GM12878 (cell line): ENCODE data around the gene LIG3. TPM values are rescaled to one million over a fixed set of nuclear protein-coding genes. Genes with fewer than 3 reads are reported as not detected.
A peak's percentile ranks its signal among the peaks of the same experiment; 100 is the strongest.

Source experiments
- BACH1 ChIP-seq: fragments of 450-650 bp; IDR thresholded peaks from 2 replicates; pipeline ENCODE4 v1.6.1; 2017; ENCODE audit warnings: mild to moderate bottlenecking, borderline replicate concordance
- CBX3 ChIP-seq: fragments of 200-600 bp; sonication (generic); IDR thresholded peaks from 2 replicates; pipeline ENCODE4 v1.6.1; 2016; ENCODE audit warnings: low read depth, borderline replicate concordance
- CUX1 ChIP-seq: IDR thresholded peaks from 2 replicates; pipeline ENCODE4 v1.6.1; 2012; ENCODE audit warnings: improper control_type of control experiment, low read depth, low read length; ENCODE audit not compliant: insufficient replicate concordance
- ETV6 ChIP-seq, 2 experiments: fragments of 450-650 bp in 1 of 2; IDR thresholded peaks in 1 of 2; conservative IDR thresholded peaks in 1 of 2; 2 replicates each; pipeline ENCODE4 v1.6.1; 2014; ENCODE audit warnings: antibody characterized with exemption in 1 of 2, borderline replicate concordance in 1 of 2, low read depth in 1 of 2, mild to moderate bottlenecking in 1 of 2, moderate library complexity in 1 of 2
- IRF4 ChIP-seq: IDR thresholded peaks from 2 replicates; pipeline ENCODE4 v1.6.1; 2011; ENCODE audit warnings: low read depth, low read length
- MYC ChIP-seq: IDR thresholded peaks from 2 replicates; pipeline ENCODE4 v1.6.1; 2011; ENCODE audit warnings: mild to moderate bottlenecking, low read length, moderate library complexity, inconsistent platforms; ENCODE audit not compliant: insufficient read depth, insufficient replicate concordance, insufficient read length, severe bottlenecking
- PBX3 ChIP-seq: IDR thresholded peaks from 2 replicates; pipeline ENCODE4 v1.6.1; 2011; ENCODE audit warnings: mild to moderate bottlenecking, low read depth, low read length, moderate library complexity; ENCODE audit not compliant: insufficient replicate concordance
- RCOR1 ChIP-seq: conservative IDR thresholded peaks from 2 replicates; pipeline ENCODE4 v1.6.1; 2012; ENCODE audit warnings: low read depth, low read length, improper control_type of control experiment
- SMAD5 ChIP-seq: IDR thresholded peaks from 2 replicates; pipeline ENCODE4 v1.6.1; 2016; ENCODE audit warnings: antibody characterized with exemption, low read depth
- SMARCA5 ChIP-seq: fragments of 450-650 bp; IDR thresholded peaks from 2 replicates; pipeline ENCODE4 v1.6.1; 2017; ENCODE audit warnings: mild to moderate bottlenecking
- SP1 ChIP-seq: IDR thresholded peaks from one replicate; pipeline ENCODE4 v1.6.1; 2011; ENCODE audit warnings: low read depth, low read length
- SREBF2 ChIP-seq: IDR thresholded peaks from 2 replicates; pipeline ENCODE4 v1.6.1; 2012; ENCODE audit warnings: mild to moderate bottlenecking, low read length
- TCF12 ChIP-seq: IDR thresholded peaks from 2 replicates; pipeline ENCODE4 v1.6.1; 2011; ENCODE audit warnings: low read depth, mild to moderate bottlenecking, low read length
- USF2 ChIP-seq: IDR thresholded peaks from 2 replicates; pipeline ENCODE4 v1.6.1; 2011; ENCODE audit warnings: low read depth, low read length, improper control_type of control experiment, borderline replicate concordance
- ZBTB11 ChIP-seq: fragments of 450-650 bp; formaldehyde crosslinking; IDR thresholded peaks from 2 replicates; pipeline ENCODE4 v1.5.0; 2022; ENCODE audit warnings: mild to moderate bottlenecking, missing genetic modification characterization
- ZNF24 ChIP-seq: fragments of 450-650 bp; IDR thresholded peaks from 2 replicates; pipeline ENCODE4 v1.6.1; 2017; ENCODE audit warnings: antibody characterized with exemption, mild to moderate bottlenecking
- polyA plus RNA-seq, 11 experiments: library from polyadenylated mRNA; depleted of rRNA in 4 of 11; unstranded in 6 of 11; stranded (reverse) in 5 of 11; fragments of >200 nt; fragmentation: Nextera tagmentation in 4 of 11; fragmentation: Illumina TruSeq in 1 of 11; extraction: Ambion mirVana in 4 of 11; extraction: Trizol in 1 of 11; gene quantifications; 1 replicate in 1 of 11; 2 replicates in 10 of 11; pipeline versions ENCODE4 v1.2.1 to v1.2.3, GENCODE V29; 2011 to 2016; ENCODE audit warnings: inconsistent platforms in 2 of 11, missing spikeins in 2 of 11, low read depth in 1 of 11
- total RNA-seq, 4 experiments: library from RNA; depleted of rRNA in 3 of 4; stranded (reverse); fragments of >200 nt in 3 of 4; fragmentation: Illumina TruSeq in 1 of 4; extraction: Trizol in 1 of 4; gene quantifications; 2 replicates each; pipeline versions ENCODE4 v1.2.1 to v1.2.3, GENCODE V29; 2013 to 2021

LIG3 gene
- total and polyA plus RNA-seq, 10 of the 15 experiments (the other 5 are each of a cell fraction or from before 2014, with no cell fraction given), result 6.5 to 45.4 (median 31.0) TPM

- TF ChIP-seq SP1 (peak; percentile 59), SMAD5 (no peak), ZBTB11 (CRISPR knock-in tag) (no peak), ETV6 (conservative IDR thresholded peaks at IDR 0.05 in 1 of 2, IDR thresholded peaks at IDR 0.05 in 1 of 2; ENCODE audit: borderline replicate concordance in 1 of 2, low read depth in 1 of 2) (no peak; a peak in 1 of 4 replicates), CUX1 (no peak), SMARCA5 (no peak; the same call in 1 of the 2 replicates), ZNF24 (no peak), RCOR1 (no peak), MYC (no peak), USF2 (no peak), IRF4 (no peak), SREBF2 (no peak), PBX3 (peak; percentile 30), CBX3 (no peak), TCF12 (no peak), BACH1 (no peak)
Measured at GRCh38 chr17:35046740-35047283, 66.5 kb downstream of the LIG3 start (continued).
